Activated B cell treated with CpG ODN at 0.5 μM for 24 hours (primary cell): ENCODE data around the gene AUTS2. TPM values are rescaled to one million over a fixed set of nuclear protein-coding genes. Genes with fewer than 3 reads are reported as not detected.

Source experiments
- ATAC-seq: fragments of 200-7000 bp; cut with Tn5 transposase; one replicate; pipeline ENCODE4 v1.10.0; 2021; ENCODE audit warnings: low read depth, mild to moderate bottlenecking, moderate library complexity
- CTCF ChIA-PET: fragments of 350-600 bp; sonication (Branson Sonifier 250); formaldehyde crosslinking; loops from one replicate; lab custom pipeline; 2021; ENCODE audit warnings: antibody characterized with exemption; lab: Charles Lee
- POLR2A ChIA-PET: fragments of 350-600 bp; sonication (Branson Sonifier 250); formaldehyde crosslinking; loops from one replicate; lab custom pipeline; 2021; ENCODE audit warnings: antibody characterized with exemption; lab: Charles Lee
- DNase-seq: peaks from one replicate; pipeline ENCODE4 v3.0.0; 2022
- H3K27ac Mint-ChIP-seq: one replicate; pipeline ENCODE4 v1.8.0; 2020; ENCODE audit warnings: mixed read lengths
- H3K27me3 Mint-ChIP-seq: one replicate; pipeline ENCODE4 v1.8.0; 2021; ENCODE audit warnings: mixed read lengths
- H3K36me3 Mint-ChIP-seq: one replicate; pipeline ENCODE4 v1.8.0; 2021; ENCODE audit warnings: low read depth, mixed read lengths
- H3K4me1 Mint-ChIP-seq: one replicate; pipeline ENCODE4 v1.8.0; 2021; ENCODE audit warnings: mixed read lengths
- H3K4me3 Mint-ChIP-seq: one replicate; pipeline ENCODE4 v1.8.0; 2020; ENCODE audit warnings: mild to moderate bottlenecking, mixed read lengths
- H3K9me3 Mint-ChIP-seq: one replicate; pipeline ENCODE4 v1.8.0; 2020; ENCODE audit warnings: mixed read lengths
- CTCF ChIP-seq: fragments of 200-600 bp; IDR thresholded peaks from one replicate; pipeline ENCODE4 v1.8.0; 2022; ENCODE audit warnings: antibody characterized with exemption, mild to moderate bottlenecking
- intact Hi-C: fragments of 100-400 bp; cut with micrococcal nuclease; formaldehyde crosslinking; loops from one replicate; pipeline ENCODE4 v1.15.1; 2024
- total RNA-seq: library from RNA; stranded (reverse); gene quantifications from 2 replicates; pipeline ENCODE4 v1.2.3, GENCODE V29; 2022

Gene AUTS2
- total RNA-seq, 1 donor from 2014 or later: 15.9 TPM

GRCh38 chr7:70312336-70312735 is 714.1 kb downstream of the AUTS2 start:
- ChIA-PET POLR2A (no interaction called here), CTCF (no interaction called here)
- Mint-ChIP-seq H3K36me3 (peaks cover 6% of the 10 kb centered on the region), H3K4me3 (no peak overlapping the region), H3K4me1 (no peaks in the 10 kb centered on the region), H3K27ac (no peak overlapping the region), H3K9me3 (no peaks in the 10 kb centered on the region), H3K27me3 (no peaks in the 10 kb centered on the region)
- DNase-seq: no peak
- intact Hi-C loops: no loop called here
- ATAC-seq: no peak
- no peak for TF ChIP-seq CTCF

- DNase-seq (no peak), ATAC-seq (no peak)
- ChIA-PET POLR2A (no interaction called here), CTCF (no interaction called here)
- H3K4me3 Mint-ChIP-seq: no peak overlapping the region
- H3K9me3 Mint-ChIP-seq: no peaks in the 10 kb centered on the region
- no peak overlapping the region for H3K27ac Mint-ChIP-seq
- H3K36me3 Mint-ChIP-seq: peaks cover 6% of the 10 kb centered on the region
- no peaks in the 10 kb centered on the region for H3K27me3 Mint-ChIP-seq
- no peaks in the 10 kb centered on the region for H3K4me1 Mint-ChIP-seq
- no peak for TF ChIP-seq CTCF
- intact Hi-C loops: no loop called here
Measured at GRCh38 chr7:70313271-70313670, 715.0 kb downstream of the AUTS2 start.

- Mint-ChIP-seq H3K27me3 (no peaks in the 10 kb centered on the region), H3K27ac (no peak overlapping the region), H3K36me3 (peaks cover 6% of the 10 kb centered on the region), H3K9me3 (no peaks in the 10 kb centered on the region), H3K4me1 (no peaks in the 10 kb centered on the region), H3K4me3 (no peak overlapping the region)
- no peak for ATAC-seq
- ChIA-PET POLR2A (no interaction called here), CTCF (no interaction called here)
- no peak for DNase-seq
- TF ChIP-seq CTCF: no peak
- intact Hi-C loops: no loop called here
Measured at GRCh38 chr7:70313687-70314086, 715.4 kb downstream of the AUTS2 start.

- Mint-ChIP-seq H3K27ac (no peak overlapping the region), H3K27me3 (no peaks in the 10 kb centered on the region), H3K4me3 (no peak overlapping the region), H3K4me1 (no peaks in the 10 kb centered on the region), H3K9me3 (no peaks in the 10 kb centered on the region), H3K36me3 (peaks cover 6% of the 10 kb centered on the region)
- no peak for ATAC-seq
- no peak for DNase-seq
- ChIA-PET CTCF (no interaction called here), POLR2A (no interaction called here)
- intact Hi-C loops: no loop called here
- TF ChIP-seq CTCF: no peak
Measured at GRCh38 chr7:70314221-70314620, 715.9 kb downstream of the AUTS2 start.

- H3K27me3 Mint-ChIP-seq: no peaks in the 10 kb centered on the region
- no peaks in the 10 kb centered on the region for H3K4me1 Mint-ChIP-seq
- TF ChIP-seq CTCF: no peak
- no peak for DNase-seq
- no peaks in the 10 kb centered on the region for H3K36me3 Mint-ChIP-seq
- intact Hi-C loops: no loop called here
- POLR2A ChIA-PET: no interaction called here
- CTCF ChIA-PET: no interaction called here
- H3K9me3 Mint-ChIP-seq: no peaks in the 10 kb centered on the region
- H3K27ac Mint-ChIP-seq: no peak overlapping the region
- no peak overlapping the region for H3K4me3 Mint-ChIP-seq
- no peak for ATAC-seq
Measured at GRCh38 chr7:70316745-70317144, 718.5 kb downstream of the AUTS2 start.
